ENCODE measurements around the gene RYR2.

The RYR2 gene

GRCh38 chr1:237619553-237619952 lies 577.6 kb downstream of the RYR2 start:
- no peak for DNase-seq (ENCODE audit: insufficient read length, low spot score)
- no peak for FAIRE-seq

- no peak for FAIRE-seq
- no peak for DNase-seq (ENCODE audit: insufficient read length, low spot score)
Measured at GRCh38 chr1:237634922-237635321, 592.9 kb downstream of the RYR2 start.

- FAIRE-seq, result no peak
- no peak for DNase-seq (ENCODE audit: insufficient read length, low spot score)
Measured at GRCh38 chr1:237638555-237638954, 596.6 kb downstream of the RYR2 start.

- FAIRE-seq, result no peak
Measured at GRCh38 chr1:237640011-237640671, 598.2 kb downstream of the RYR2 start.

GRCh38 chr1:237640966-237641365 lies 599.0 kb downstream of the RYR2 start:
- DNase-seq (ENCODE audit: insufficient read length, low spot score) (no peak), FAIRE-seq (no peak)

More at GRCh38 chr1:237640011-237640671, 598.2 kb downstream of the RYR2 start:
- no peak for DNase-seq (ENCODE audit: insufficient read length, low spot score)

GRCh38 chr1:237650809-237651208 lies 608.8 kb downstream of the RYR2 start:
- no peak for DNase-seq (ENCODE audit: insufficient read length, low spot score)
- no peak for FAIRE-seq

- FAIRE-seq (no peak), DNase-seq (ENCODE audit: insufficient read length, low spot score) (no peak)
Measured at GRCh38 chr1:237655778-237656177, 613.8 kb downstream of the RYR2 start.

- DNase-seq (ENCODE audit: insufficient read length, low spot score) (no peak), FAIRE-seq (no peak)
Measured at GRCh38 chr1:237664348-237664747, 622.4 kb downstream of the RYR2 start.

- no peak for FAIRE-seq
- DNase-seq (ENCODE audit: insufficient read length, low spot score), result no peak
Measured at GRCh38 chr1:237670302-237670701, 628.3 kb downstream of the RYR2 start.

GRCh38 chr1:237671262-237671661 lies 629.3 kb downstream of the RYR2 start:
- DNase-seq (ENCODE audit: insufficient read length, low spot score), result no peak
- FAIRE-seq, result no peak

- DNase-seq (ENCODE audit: insufficient read length, low spot score), result no peak
- no peak for FAIRE-seq
Measured at GRCh38 chr1:237671935-237672334, 630.0 kb downstream of the RYR2 start.

GRCh38 chr1:237672748-237673147 lies 630.8 kb downstream of the RYR2 start:
- FAIRE-seq, result no peak
- DNase-seq (ENCODE audit: insufficient read length, low spot score), result no peak

GRCh38 chr1:237673631-237674030 lies 631.6 kb downstream of the RYR2 start:
- FAIRE-seq, result no peak
- no peak for DNase-seq (ENCODE audit: insufficient read length, low spot score)

GRCh38 chr1:237677979-237678378 lies 636.0 kb downstream of the RYR2 start:
- FAIRE-seq, result peak; percentile 63

GRCh38 chr1:237679687-237680086 lies 637.7 kb downstream of the RYR2 start:
- no peak for FAIRE-seq
- no peak for DNase-seq (ENCODE audit: insufficient read length, low spot score)

More at GRCh38 chr1:237677979-237678378, 636.0 kb downstream of the RYR2 start:
- peak; percentile 28 for DNase-seq (ENCODE audit: insufficient read length, low spot score)

GRCh38 chr1:237681210-237681609 lies 639.2 kb downstream of the RYR2 start:
- DNase-seq (ENCODE audit: insufficient read length, low spot score) (no peak), FAIRE-seq (no peak)

- FAIRE-seq (no peak), DNase-seq (ENCODE audit: insufficient read length, low spot score) (no peak)
Measured at GRCh38 chr1:237684236-237684635, 642.3 kb downstream of the RYR2 start.

GRCh38 chr1:237685551-237685950 lies 643.6 kb downstream of the RYR2 start:
- FAIRE-seq, result no peak
- no peak for DNase-seq (ENCODE audit: insufficient read length, low spot score)

GRCh38 chr1:237687804-237688203 lies 645.8 kb downstream of the RYR2 start:
- FAIRE-seq, result no peak
- DNase-seq (ENCODE audit: insufficient read length, low spot score), result no peak

- no peak for FAIRE-seq
- no peak for DNase-seq (ENCODE audit: insufficient read length, low spot score)
Measured at GRCh38 chr1:237690656-237691055, 648.7 kb downstream of the RYR2 start.

GRCh38 chr1:237692255-237692654 lies 650.3 kb downstream of the RYR2 start:
- no peak for FAIRE-seq

GRCh38 chr1:237695878-237696277 lies 653.9 kb downstream of the RYR2 start:
- FAIRE-seq (no peak), DNase-seq (ENCODE audit: insufficient read length, low spot score) (no peak)

More at GRCh38 chr1:237692255-237692654, 650.3 kb downstream of the RYR2 start:
- DNase-seq (ENCODE audit: insufficient read length, low spot score), result no peak

GRCh38 chr1:237700181-237700580 lies 658.2 kb downstream of the RYR2 start:
- DNase-seq (ENCODE audit: insufficient read length, low spot score) (no peak), FAIRE-seq (no peak)
